GM21576 (cell line): ENCODE results near the gene KCNIP4.

Experiments used
- ATAC-seq: cut with Tn5 transposase; IDR thresholded peaks from one replicate; pipeline ENCODE4 v1.9.1; 2021; ENCODE audit warnings: mild to moderate bottlenecking, moderate library complexity; ENCODE audit not compliant: unreplicated experiment

The KCNIP4 gene

GRCh38 chr4:21699446-21699845 is 249.1 kb downstream of the KCNIP4 start:
- ATAC-seq = no peak

- ATAC-seq = no peak
Observed at GRCh38 chr4:21697583-21697982, 251.0 kb downstream of the KCNIP4 start.

GRCh38 chr4:21695141-21695540 is 253.4 kb downstream of the KCNIP4 start:
- ATAC-seq = no peak

- no peak for ATAC-seq
Observed at GRCh38 chr4:21692241-21692640, 256.3 kb downstream of the KCNIP4 start.

- ATAC-seq = no peak
Observed at GRCh38 chr4:21688596-21689265, 259.8 kb downstream of the KCNIP4 start.

GRCh38 chr4:21685911-21686310 is 262.7 kb downstream of the KCNIP4 start:
- no peak for ATAC-seq

GRCh38 chr4:21680326-21680898 is 268.2 kb downstream of the KCNIP4 start:
- ATAC-seq = no peak

GRCh38 chr4:21678711-21679110 is 269.9 kb downstream of the KCNIP4 start:
- no peak for ATAC-seq

- no peak for ATAC-seq
Observed at GRCh38 chr4:21677173-21677572, 271.4 kb downstream of the KCNIP4 start.

GRCh38 chr4:21664355-21664754 is 284.2 kb downstream of the KCNIP4 start:
- no peak for ATAC-seq

GRCh38 chr4:21656832-21657231 is 291.7 kb downstream of the KCNIP4 start:
- no peak for ATAC-seq

- no peak for ATAC-seq
Observed at GRCh38 chr4:21655031-21655430, 293.5 kb downstream of the KCNIP4 start.

GRCh38 chr4:21652508-21653231 is 295.9 kb downstream of the KCNIP4 start:
- ATAC-seq = no peak

- ATAC-seq = no peak
Observed at GRCh38 chr4:21649391-21650090, 299.0 kb downstream of the KCNIP4 start.

- no peak for ATAC-seq
Observed at GRCh38 chr4:21645776-21646175, 302.8 kb downstream of the KCNIP4 start.

GRCh38 chr4:21641696-21642095 is 306.9 kb downstream of the KCNIP4 start:
- no peak for ATAC-seq

- no peak for ATAC-seq
Observed at GRCh38 chr4:21638171-21638725, 310.3 kb downstream of the KCNIP4 start.

GRCh38 chr4:21628916-21629610 is 319.5 kb downstream of the KCNIP4 start:
- no peak for ATAC-seq

- ATAC-seq = no peak
Observed at GRCh38 chr4:21628116-21628670, 320.4 kb downstream of the KCNIP4 start.

- no peak for ATAC-seq
Observed at GRCh38 chr4:21625447-21625846, 323.1 kb downstream of the KCNIP4 start.
